Tibial nerve (tissue), 4 donors: ENCODE data around the gene C11orf68. TPM values are rescaled to one million over a fixed set of nuclear protein-coding genes. Genes with fewer than 3 reads are reported as not detected.

ENCODE experiments used
- DNase-seq, 2 donors: peaks; one replicate each; pipeline ENCODE4 v3.0.0-alpha.2; 2019; ENCODE audit warnings: low spot score in 2 of 2
- H3K27ac ChIP-seq, 4 donors: fragments of 200-600 bp; sonication (generic) in 3 of 4; one replicate each; pipeline ENCODE4 v1.5.1; 2017 to 2019; ENCODE audit warnings: mild to moderate bottlenecking in 1 of 4
- H3K27me3 ChIP-seq, 2 donors: fragments of 200-600 bp; sonication (generic) in 1 of 2; one replicate each; pipeline versions ENCODE4 v1.5.1 to v1.6.0; 2017 to 2019
- H3K36me3 ChIP-seq, 3 donors: fragments of 200-600 bp; sonication (generic); one replicate each; pipeline ENCODE4 v1.5.1; 2018 to 2019
- H3K4me1 ChIP-seq, 4 donors: fragments of 200-600 bp; sonication (generic) in 3 of 4; one replicate each; pipeline ENCODE4 v1.5.1; 2017 to 2019
- H3K4me3 ChIP-seq, 4 donors: fragments of 200-600 bp; sonication (generic) in 3 of 4; one replicate each; pipeline ENCODE4 v1.5.1; 2017 to 2019; ENCODE audit warnings: mild to moderate bottlenecking in 1 of 4, moderate library complexity in 1 of 4
- H3K9me3 ChIP-seq, 4 donors: fragments of 200-600 bp; sonication (generic) in 3 of 4; one replicate each; pipeline ENCODE4 v1.5.1; 2017 to 2019
- EP300 ChIP-seq, 2 donors: sonication (generic); formaldehyde crosslinking; IDR thresholded peaks; one replicate each; pipeline ENCODE4 v1.6.1; 2017; ENCODE audit warnings: antibody characterized with exemption in 2 of 2, mild to moderate bottlenecking in 1 of 2
- POLR2A ChIP-seq, 2 donors: fragments of 450-650 bp; IDR thresholded peaks; one replicate each; pipeline ENCODE4 v1.6.1; 2017; ENCODE audit warnings: antibody characterized with exemption in 2 of 2, mild to moderate bottlenecking in 2 of 2, moderate library complexity in 2 of 2
- WGBS, 2 donors: methylation state at CpG; one replicate each; pipeline ENCODE4 v1.1.5; 2018; 5-methylcytosine and 5-hydroxymethylcytosine counted together
- total RNA-seq, 4 donors: library from RNA; depleted of rRNA; stranded (reverse); fragments of >200 nt; gene quantifications; one replicate each; pipeline ENCODE4 v1.1.0, GENCODE V29; 2016
- TF ChIP-seq, protein P1 (sequence below), 5 experiments: fragments of 200-600 bp in 3 of 5; fragments of 450-650 bp in 2 of 5; sonication (generic) in 3 of 5; IDR thresholded peaks; one replicate each; pipeline ENCODE4 v1.5.1; 2016 to 2019; ENCODE audit warnings: antibody characterized with exemption in 5 of 5, mild to moderate bottlenecking in 3 of 5, moderate library complexity in 2 of 5

C11orf68 gene
- 10 to 100 TPM; 14.7 to 30.4 (median 21.7) TPM for total RNA-seq

DNA sequence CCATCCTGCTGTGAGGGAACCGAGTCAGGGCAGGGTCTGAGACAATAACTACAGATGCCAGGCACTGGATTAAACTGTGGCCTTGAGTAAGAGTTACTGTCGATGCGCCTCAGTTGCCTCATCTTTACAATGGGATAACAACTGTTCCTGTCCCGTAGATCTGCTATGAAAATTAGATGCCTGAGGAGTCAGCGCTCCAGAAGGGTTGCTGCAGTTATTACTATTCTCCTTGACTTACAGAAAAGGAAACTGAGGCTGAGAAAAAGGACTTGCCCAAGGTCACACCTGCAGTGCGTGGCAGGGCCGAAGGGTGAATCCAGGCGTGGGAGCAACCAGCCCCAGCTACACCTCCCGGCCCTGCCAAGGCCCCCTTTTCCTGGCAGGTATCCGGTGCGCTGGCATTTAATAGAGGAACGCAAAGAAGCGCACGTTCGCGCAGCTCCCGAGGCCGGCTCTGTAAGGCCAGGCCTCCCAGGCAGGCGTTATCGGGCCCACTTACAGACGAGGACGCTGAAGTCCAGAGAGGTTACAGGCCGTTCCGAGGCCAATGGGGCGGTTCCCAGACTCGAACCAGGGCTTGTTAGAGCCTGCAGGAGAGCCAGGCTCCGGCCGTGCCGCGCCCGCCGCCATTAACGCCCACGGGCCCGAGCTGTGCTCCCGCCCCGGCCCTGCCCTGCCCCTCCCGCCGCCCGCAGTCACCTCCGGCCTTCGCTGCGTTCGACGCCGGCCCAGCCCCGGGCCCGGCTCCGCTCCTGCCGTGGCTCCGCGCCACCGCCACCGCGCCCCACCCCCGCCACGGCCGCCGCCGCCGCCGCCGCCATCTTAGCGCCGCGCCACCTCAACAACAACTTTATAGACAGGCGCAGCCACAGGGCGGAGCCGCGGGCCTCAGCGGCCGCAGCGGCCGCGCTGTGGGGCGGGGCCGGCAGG lies at the start of gene C11orf68:
TSS of gene C11orf68 (minus strand) at position 852 of the 930 bp plus-strand sequence. CDS start at position 821, 31 bp downstream.
- 5 to 26% methylated on average over 13 to 58 of the region's 77 CpGs for WGBS, 2 donors
- TF ChIP-seq POLR2A (IDR thresholded peaks at IDR 0.05) (peak; percentile 48 to 69), EP300 (IDR thresholded peaks at IDR 0.05) (peak in 1 of 2 donors; percentile 65)
- TF ChIP-seq, protein P1, sequence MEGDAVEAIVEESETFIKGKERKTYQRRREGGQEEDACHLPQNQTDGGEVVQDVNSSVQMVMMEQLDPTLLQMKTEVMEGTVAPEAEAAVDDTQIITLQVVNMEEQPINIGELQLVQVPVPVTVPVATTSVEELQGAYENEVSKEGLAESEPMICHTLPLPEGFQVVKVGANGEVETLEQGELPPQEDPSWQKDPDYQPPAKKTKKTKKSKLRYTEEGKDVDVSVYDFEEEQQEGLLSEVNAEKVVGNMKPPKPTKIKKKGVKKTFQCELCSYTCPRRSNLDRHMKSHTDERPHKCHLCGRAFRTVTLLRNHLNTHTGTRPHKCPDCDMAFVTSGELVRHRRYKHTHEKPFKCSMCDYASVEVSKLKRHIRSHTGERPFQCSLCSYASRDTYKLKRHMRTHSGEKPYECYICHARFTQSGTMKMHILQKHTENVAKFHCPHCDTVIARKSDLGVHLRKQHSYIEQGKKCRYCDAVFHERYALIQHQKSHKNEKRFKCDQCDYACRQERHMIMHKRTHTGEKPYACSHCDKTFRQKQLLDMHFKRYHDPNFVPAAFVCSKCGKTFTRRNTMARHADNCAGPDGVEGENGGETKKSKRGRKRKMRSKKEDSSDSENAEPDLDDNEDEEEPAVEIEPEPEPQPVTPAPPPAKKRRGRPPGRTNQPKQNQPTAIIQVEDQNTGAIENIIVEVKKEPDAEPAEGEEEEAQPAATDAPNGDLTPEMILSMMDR (IDR thresholded peaks at IDR 0.05), result peak in 1 of 5 experiments; percentile 18
- Histone ChIP-seq H3K36me3 (peaks cover 0 to 23% (median 4%) of the 10 kb centered on the region in 3 donors), H3K9me3 (no peaks in the 10 kb centered on the region), H3K27ac (peak within 1 kb of the TSS; percentile 84 to 98 (median 96)), H3K27me3 (no peaks in the 10 kb centered on the region), H3K4me1 (peaks cover 4 to 56% (median 42%) of the 10 kb centered on the region in 4 donors), H3K4me3 (peak within 1 kb of the TSS; percentile 76 to 99 (median 88))
- no peak for DNase-seq

DNA sequence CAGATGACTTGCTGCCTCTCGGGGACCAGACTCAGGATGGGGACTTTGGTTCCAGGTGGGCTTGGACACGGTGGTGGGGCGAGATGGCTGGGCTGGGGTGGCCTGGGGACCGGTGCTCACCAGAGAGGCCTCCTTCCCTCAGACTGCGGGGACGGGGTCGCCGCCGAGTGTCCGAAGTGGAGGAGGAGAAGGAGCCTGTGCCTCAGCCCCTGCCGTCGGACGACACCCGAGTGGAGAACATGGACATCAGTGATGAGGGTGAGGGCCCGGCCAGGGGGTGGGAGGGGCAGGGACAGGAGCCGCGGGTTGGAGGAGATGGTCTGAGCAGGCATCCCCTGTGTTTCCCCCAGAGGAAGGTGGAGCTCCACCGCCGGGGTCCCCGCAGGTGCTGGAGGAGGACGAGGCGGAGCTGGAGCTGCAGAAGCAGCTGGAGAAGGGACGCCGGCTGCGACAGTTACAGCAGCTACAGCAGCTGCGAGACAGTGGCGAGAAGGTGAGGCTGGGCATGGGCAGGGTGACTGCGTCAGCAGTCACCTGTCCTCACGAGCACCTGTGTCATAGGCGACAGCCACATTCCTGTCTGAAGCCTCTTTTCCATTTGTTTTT lies 48.6 kb upstream of the C11orf68 start:
- no peaks in the 10 kb centered on the region for H3K9me3 ChIP-seq
- peaks cover 3 to 80% (median 40%) of the 10 kb centered on the region in 3 donors for H3K36me3 ChIP-seq
- WGBS, 2 donors, result 90 to 93% methylated on average over 29 to 30 of the region's 30 CpGs
- TF ChIP-seq POLR2A (IDR thresholded peaks at IDR 0.05) (no peak), EP300 (IDR thresholded peaks at IDR 0.05) (no peak)
- TF ChIP-seq, protein P1 (IDR thresholded peaks at IDR 0.05), result no peak
- H3K4me1 ChIP-seq, result peaks cover 0 to 30% (median 16%) of the 10 kb centered on the region in 4 donors
- no peak overlapping the region for H3K4me3 ChIP-seq
- H3K27me3 ChIP-seq, result no peaks in the 10 kb centered on the region
- H3K27ac ChIP-seq, result no peak overlapping the region
- no peak for DNase-seq

DNA sequence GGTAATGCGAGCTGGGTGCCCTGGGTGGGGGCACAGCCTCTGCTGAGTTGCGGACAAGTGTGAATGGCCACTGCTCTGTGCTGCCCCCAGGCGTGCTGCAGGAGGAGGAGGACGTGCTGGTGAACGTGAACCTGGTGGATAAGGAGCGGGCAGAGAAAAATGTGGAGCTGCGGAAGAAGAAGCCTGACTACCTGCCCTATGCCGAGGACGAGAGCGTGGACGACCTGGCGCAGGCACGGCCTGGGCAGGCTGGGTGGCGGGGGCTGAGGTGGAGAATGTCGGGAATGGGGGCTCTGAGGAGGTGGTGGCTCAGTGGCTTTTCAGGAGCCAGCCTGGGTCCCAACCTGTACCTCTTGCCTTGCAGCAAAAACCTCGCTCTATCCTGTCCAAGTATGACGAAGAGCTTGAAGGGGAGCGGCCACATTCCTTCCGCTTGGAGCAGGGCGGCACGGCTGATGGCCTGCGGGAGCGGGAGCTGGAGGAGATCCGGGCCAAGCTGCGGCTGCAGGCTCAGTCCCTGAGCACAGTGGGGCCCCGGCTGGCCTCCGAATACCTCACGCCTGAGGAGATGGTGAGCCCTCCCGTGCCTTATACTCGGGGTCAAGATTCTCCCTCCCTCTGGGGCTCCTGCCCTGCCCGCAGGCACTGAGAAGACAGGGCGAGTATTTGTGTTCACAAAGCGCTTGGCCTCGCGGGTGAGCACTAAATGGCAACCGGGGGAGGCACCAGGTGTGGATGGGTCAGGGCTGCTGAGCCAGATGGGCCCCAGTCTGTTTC lies 47.3 kb upstream of the C11orf68 start:
- no peak overlapping the region for H3K27ac ChIP-seq
- no peaks in the 10 kb centered on the region for H3K27me3 ChIP-seq
- no peak for DNase-seq
- TF ChIP-seq EP300 (IDR thresholded peaks at IDR 0.05) (no peak), POLR2A (IDR thresholded peaks at IDR 0.05) (no peak)
- TF ChIP-seq, protein P1 (IDR thresholded peaks at IDR 0.05), result no peak
- H3K9me3 ChIP-seq, result no peaks in the 10 kb centered on the region
- 90% methylated on average over 36 of the region's 36 CpGs for WGBS, 2 donors
- H3K4me1 ChIP-seq, result peaks cover 0 to 33% (median 20%) of the 10 kb centered on the region in 4 donors
- H3K36me3 ChIP-seq, result peaks cover 3 to 70% (median 40%) of the 10 kb centered on the region in 3 donors
- no peak overlapping the region for H3K4me3 ChIP-seq

DNA sequence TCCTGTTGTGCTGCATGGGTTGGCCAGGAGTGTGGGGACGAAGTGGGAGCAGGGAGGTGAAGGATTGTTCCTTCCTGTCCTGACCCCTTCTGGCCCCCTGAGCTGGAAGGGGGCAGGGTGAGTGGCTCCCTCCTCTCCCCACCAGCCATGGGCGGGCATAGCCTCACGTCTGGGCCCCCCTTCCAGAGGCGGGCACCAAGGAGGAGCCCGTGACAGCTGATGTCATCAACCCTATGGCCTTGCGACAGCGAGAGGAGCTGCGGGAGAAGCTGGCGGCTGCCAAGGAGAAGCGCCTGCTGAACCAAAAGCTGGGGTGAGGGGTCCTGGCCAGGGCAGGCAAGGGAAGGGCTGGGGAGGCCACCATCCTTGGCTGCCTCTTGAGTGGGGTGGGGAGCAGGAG lies 46.0 kb upstream of the C11orf68 start:
- TF ChIP-seq EP300 (IDR thresholded peaks at IDR 0.05), result no peak
- no peak for TF ChIP-seq POLR2A (IDR thresholded peaks at IDR 0.05)
- TF ChIP-seq, protein P1 (IDR thresholded peaks at IDR 0.05), result no peak
- H3K36me3 ChIP-seq, result peaks cover 3 to 63% (median 40%) of the 10 kb centered on the region in 3 donors
- H3K9me3 ChIP-seq, result no peaks in the 10 kb centered on the region
- H3K27me3 ChIP-seq, result no peaks in the 10 kb centered on the region
- no peak overlapping the region for H3K4me3 ChIP-seq
- 76 to 91% methylated on average over 9 to 10 of the region's 10 CpGs for WGBS, 2 donors
- DNase-seq, result no peak
- H3K27ac ChIP-seq, result no peak overlapping the region
- H3K4me1 ChIP-seq, result peaks cover 0 to 39% (median 21%) of the 10 kb centered on the region in 4 donors
